Activated T-cell treated with anti-CD3 and anti-CD28 coated beads, Interleukin-2, amount 50 U/mL, for 4 hours (primary cell): ENCODE data around the gene CORO7. TPM values are rescaled to one million over a fixed set of nuclear protein-coding genes. Genes with fewer than 3 reads are reported as not detected.
"Not testable (repeated sequence)": the region's sequence is repeated elsewhere in the genome, so short reads cannot be mapped to it uniquely, and the experiment has no call there.

Source experiments
- ATAC-seq, 2 donors: fragments of 200-7000 bp; cut with Tn5 transposase; one replicate each; pipeline ENCODE4 v1.10.0; 2021
- DNase-seq: peaks from one replicate; pipeline ENCODE4 v3.0.0-alpha.2; 2020
- H3K27me3 Mint-ChIP-seq: one replicate; pipeline ENCODE4 v1.8.0; 2021; ENCODE audit warnings: low read depth, mixed read lengths
- H3K36me3 Mint-ChIP-seq: one replicate; pipeline ENCODE4 v1.8.0; 2022; ENCODE audit warnings: mixed read lengths; ENCODE audit not compliant: insufficient read depth
- H3K4me1 Mint-ChIP-seq: one replicate; pipeline ENCODE4 v1.8.0; 2021; ENCODE audit warnings: low read depth, mixed read lengths
- H3K4me3 Mint-ChIP-seq: one replicate; pipeline ENCODE4 v1.8.0; 2021; ENCODE audit warnings: mild to moderate bottlenecking, moderate library complexity, mixed read lengths
- H3K9me3 Mint-ChIP-seq: one replicate; pipeline ENCODE4 v1.8.0; 2021; ENCODE audit warnings: mixed read lengths
- total RNA-seq, 3 donors: library from RNA; stranded (reverse); gene quantifications; one replicate each; pipeline ENCODE4 v1.2.1, GENCODE V29; 2021

Gene CORO7
- total RNA-seq, 3 donors from 2014 or later: 75.8 to 79.9 (median 76.4) TPM

DNA sequence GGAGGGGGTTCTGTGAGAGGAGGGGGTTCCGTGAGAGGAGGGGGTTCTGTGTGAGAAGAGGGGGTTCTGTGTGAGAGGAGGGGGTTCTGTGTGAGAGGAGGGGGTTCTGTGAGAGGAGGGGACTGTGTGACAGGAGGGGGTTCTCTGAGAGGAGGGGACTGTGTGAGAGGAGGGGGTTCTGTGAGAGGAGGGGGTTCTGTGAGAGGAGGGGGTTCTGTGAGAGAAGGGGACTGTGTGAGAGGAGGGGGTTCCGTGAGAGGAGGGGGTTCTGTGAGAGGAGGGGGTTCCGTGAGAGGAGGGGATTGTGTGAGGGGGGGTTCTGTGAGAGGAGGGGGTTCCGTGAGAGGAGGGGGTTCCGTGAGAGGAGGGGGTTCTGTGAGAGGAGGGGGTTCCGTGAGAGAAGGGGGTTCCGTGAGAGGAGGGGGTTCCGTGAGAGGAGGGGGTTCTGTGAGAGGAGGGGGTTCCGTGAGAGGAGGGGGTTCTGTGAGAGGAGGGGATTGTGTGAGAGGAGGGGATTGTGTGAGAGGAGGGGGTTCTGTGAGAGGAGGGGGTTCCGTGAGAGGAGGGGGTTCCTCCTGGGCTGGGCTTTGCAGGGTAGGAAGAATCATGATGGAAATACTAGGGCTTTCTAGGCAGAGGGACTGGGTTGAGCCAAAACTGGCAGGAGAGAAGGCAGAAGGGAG is 72.0 kb downstream of the CORO7 start:
- H3K9me3 Mint-ChIP-seq, H3K36me3 Mint-ChIP-seq, H3K4me3 Mint-ChIP-seq, H3K27me3 Mint-ChIP-seq, ATAC-seq, DNase-seq: not testable (repeated sequence)
- peaks cover 13% of the 10 kb centered on the region for H3K4me1 Mint-ChIP-seq

DNA sequence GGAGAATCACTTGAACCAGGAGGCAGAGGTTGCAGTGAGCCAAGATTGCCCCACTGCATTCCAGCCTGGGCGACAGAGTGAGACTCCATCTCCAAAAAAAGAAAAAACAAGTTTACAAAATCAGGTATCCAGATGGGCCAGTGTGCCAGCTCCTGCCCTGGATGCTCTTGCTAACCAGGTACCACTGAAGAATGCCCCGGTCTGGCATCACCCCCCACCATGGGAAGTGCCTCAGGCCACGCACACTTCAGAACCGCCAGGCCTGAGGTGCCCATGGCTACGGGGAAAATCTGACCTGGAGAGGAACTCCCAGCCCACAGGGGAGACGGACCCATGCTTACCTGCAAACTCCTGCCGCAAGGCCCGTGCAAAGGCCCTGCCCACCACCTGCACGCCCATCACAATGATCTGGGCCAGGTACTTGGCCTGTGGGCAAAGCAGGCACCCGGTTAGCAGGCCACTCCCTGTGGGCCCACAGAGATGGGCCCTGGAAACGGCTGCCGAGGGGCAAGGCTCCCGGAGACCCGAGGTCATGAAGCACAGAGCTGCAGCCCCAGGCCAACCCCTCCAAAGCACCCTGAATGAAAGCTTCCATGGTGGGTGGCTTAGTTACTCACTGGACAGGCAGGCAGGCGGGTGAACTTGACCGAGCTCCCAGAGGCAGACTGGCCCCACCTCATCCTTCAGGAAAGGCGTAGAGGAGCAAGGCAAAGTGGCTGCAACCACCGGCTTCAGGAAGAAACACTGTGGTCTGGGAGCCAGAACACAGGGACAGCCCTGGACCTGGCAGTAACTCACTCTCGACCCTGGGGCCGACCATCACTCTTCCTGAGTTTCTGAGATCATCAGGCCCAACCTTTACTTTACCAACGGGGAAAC is 73.3 kb downstream of the CORO7 start:
- ATAC-seq: no peak
- no peaks in the 10 kb centered on the region for H3K9me3 Mint-ChIP-seq
- peaks cover 9% of the 10 kb centered on the region for H3K4me1 Mint-ChIP-seq
- peaks cover under 1% of the 10 kb centered on the region for H3K36me3 Mint-ChIP-seq
- H3K27me3 Mint-ChIP-seq: no peaks in the 10 kb centered on the region
- H3K4me3 Mint-ChIP-seq: no peak overlapping the region
- no peak for DNase-seq

DNA sequence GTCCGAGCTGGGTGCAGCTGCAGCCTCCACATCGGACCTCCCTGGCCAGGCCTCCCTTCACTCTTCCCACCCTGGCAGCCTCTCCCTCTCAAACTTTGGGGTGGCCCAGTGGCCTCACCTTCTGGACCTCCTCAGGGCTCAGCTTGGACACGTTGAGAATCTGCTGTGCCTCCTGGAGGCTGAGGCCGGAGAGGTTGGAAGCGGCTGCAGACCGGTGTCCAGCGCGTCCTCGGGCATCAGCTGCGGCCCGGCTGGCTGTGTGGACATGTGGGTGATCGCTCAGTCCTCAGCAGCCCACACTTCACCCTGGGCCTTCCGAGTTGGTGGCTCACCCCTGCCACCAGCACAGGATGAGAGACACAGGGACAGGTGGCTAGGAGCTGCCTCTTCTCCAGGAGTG is 75.1 kb downstream of the CORO7 start:
- no peaks in the 10 kb centered on the region for H3K36me3 Mint-ChIP-seq
- ATAC-seq: no peak
- DNase-seq: no peak
- H3K27me3 Mint-ChIP-seq: no peaks in the 10 kb centered on the region
- no peak overlapping the region for H3K4me3 Mint-ChIP-seq
- H3K9me3 Mint-ChIP-seq: no peaks in the 10 kb centered on the region
- peaks cover 4% of the 10 kb centered on the region for H3K4me1 Mint-ChIP-seq

DNA sequence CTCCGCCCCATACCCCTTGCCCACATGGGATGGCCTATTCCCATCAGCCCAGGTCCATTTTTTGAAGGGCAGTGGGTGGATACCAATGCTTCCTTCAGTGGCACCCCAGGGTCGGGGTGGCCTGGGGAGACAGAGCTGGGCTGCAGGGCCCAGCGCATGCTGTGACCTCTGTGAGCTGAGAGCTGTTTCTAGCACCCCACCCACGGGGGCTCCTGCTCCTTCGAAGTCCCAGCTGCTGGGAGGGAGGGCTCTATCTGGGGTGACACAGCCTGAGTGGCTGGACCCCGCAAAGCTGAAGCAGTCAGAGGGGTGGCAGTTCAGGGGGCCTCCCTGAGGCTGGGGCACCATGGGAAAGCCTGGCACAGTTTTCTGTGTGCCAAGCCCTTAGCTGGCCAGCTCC is 76.0 kb downstream of the CORO7 start:
- Mint-ChIP-seq H3K4me1 (peaks cover 4% of the 10 kb centered on the region), H3K4me3 (no peak overlapping the region), H3K27me3 (no peaks in the 10 kb centered on the region), H3K36me3 (no peaks in the 10 kb centered on the region), H3K9me3 (no peaks in the 10 kb centered on the region)
- DNase-seq: no peak
- ATAC-seq: no peak

DNA sequence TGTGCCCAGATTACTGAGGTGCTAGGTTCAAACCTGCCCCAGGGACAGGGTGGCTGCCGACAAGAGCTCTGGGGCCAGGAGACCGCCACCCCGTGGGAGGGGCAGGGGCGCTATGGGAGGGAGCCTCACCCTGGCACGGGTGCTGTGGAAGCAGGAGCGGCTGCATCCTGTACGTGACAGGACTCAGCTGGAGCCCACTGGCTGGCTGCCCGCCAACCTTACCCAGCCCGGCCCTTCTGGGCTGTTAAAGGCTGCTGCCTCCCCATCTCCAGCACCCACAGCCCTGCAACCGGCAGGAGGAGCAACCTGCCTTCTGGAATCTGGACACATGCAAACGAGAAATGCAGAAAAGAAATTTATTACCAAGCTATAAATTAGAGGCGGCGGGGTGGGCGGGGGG is 76.5 kb downstream of the CORO7 start:
- no peak for DNase-seq
- Mint-ChIP-seq H3K4me3 (no peak overlapping the region), H3K27me3 (no peaks in the 10 kb centered on the region), H3K4me1 (peaks cover 2% of the 10 kb centered on the region), H3K9me3 (no peaks in the 10 kb centered on the region), H3K36me3 (no peaks in the 10 kb centered on the region)
- ATAC-seq: no peak

DNA sequence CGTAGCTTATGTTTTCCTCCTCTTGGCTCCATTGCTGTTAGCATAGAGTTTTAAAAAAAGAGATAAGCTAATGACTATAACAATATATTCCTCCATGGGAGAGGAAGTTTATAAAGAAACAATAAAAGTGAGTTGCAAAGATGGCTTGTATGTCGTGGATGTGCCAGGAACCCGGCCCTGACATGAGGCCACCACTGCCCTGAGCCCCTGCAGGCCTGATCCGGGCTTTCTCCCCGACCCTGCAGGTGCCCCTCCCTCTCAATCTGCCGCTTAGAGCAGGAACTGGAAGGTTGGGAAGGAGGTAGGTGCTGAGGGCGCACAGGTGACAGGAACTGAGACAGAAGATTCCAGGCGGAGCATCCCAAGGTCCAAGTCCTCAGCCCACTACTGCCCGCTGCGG is 76.9 kb downstream of the CORO7 start:
- H3K4me3 Mint-ChIP-seq: no peak overlapping the region
- ATAC-seq: no peak
- no peak for DNase-seq
- H3K36me3 Mint-ChIP-seq: no peaks in the 10 kb centered on the region
- H3K4me1 Mint-ChIP-seq: no peaks in the 10 kb centered on the region
- no peaks in the 10 kb centered on the region for H3K9me3 Mint-ChIP-seq
- no peaks in the 10 kb centered on the region for H3K27me3 Mint-ChIP-seq

DNA sequence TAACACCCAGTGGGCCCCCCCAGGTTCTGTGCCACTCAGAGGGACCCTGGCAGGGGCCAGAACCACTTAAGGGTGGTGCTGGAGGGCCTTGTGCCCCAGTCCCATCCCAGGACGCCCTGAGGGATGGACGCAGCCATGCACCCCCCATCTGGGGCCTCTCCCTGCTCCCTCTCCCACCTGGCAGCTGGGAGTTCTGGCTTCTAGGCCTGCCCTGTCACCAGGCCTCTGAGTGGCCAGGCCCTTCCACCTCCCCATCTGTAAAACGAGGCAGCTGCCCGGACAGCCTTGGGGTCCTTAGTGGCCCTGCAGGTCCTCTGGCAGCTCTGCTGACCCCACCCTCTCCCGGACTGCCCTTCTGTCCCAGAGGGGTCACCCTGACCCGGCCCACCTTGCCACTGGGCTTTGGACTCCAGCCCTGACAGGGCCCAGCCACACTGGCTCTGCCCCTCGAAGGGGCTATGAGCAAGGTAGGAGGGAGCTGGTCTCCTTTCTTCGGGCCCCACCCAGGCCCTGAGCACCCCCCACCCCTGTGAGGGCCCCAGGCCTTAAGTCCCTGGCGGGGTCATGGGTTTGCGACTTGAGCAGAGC is 77.6 kb downstream of the CORO7 start:
- Mint-ChIP-seq H3K36me3 (no peaks in the 10 kb centered on the region), H3K4me3 (no peak overlapping the region), H3K9me3 (no peaks in the 10 kb centered on the region), H3K4me1 (no peaks in the 10 kb centered on the region), H3K27me3 (no peaks in the 10 kb centered on the region)
- ATAC-seq (no peak), DNase-seq (no peak)

DNA sequence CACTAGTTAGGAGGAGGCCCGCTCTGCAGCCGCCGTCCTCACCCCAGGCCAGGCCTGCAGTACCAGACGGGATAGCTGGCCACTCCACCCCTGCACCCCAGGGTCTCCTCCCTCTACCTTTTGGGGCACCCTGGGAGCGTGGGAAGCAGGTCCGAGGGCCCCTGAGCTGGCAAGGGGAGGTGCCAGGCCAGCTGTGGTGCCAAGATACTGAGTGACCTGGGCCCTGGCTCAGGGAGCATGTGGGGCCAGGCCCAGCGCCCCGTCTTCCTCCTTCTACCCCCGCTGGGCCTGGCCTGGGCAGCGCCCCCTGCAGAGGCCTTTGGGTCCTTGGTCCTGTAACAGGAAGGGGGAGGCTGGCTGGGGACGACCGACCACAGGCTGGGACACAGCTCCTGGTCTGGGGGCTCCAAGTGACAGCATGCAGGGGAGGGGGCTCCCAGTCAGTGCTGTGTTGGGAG is 78.2 kb downstream of the CORO7 start:
- Mint-ChIP-seq H3K4me1 (no peaks in the 10 kb centered on the region), H3K36me3 (no peaks in the 10 kb centered on the region), H3K4me3 (no peak overlapping the region), H3K9me3 (no peaks in the 10 kb centered on the region), H3K27me3 (no peaks in the 10 kb centered on the region)
- ATAC-seq: no peak
- DNase-seq: no peak

DNA sequence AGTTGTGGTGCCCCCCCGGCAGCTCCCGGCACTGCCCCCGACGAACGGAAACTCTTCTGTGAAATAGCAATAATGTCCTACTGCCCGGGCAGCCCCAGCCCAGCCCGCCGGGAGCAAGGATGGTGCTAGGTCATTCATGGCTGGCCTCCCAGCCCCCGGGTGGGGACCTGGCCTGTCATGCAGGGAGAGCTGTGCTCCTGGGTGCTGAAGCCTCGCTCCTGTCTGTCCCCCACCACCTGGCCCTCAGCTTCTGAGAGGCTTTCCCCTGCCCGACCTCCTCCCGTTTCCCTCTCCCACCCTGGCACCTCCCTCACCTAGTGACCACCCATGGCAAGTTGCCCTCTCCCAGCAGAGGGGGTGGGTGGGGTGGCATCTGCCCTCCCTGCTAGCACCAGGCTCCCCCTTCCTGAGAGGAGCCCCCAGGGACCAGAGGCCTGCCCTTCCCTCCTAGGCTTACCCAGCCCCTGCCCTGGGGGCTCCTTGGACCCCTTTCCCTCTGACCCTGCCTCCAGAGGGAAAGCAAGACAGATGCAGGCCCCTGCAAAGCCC is 78.8 kb downstream of the CORO7 start:
- H3K4me1 Mint-ChIP-seq: no peaks in the 10 kb centered on the region
- DNase-seq (no peak), ATAC-seq (no peak)
- H3K36me3 Mint-ChIP-seq: no peaks in the 10 kb centered on the region
- no peak overlapping the region for H3K4me3 Mint-ChIP-seq
- H3K9me3 Mint-ChIP-seq: no peaks in the 10 kb centered on the region
- H3K27me3 Mint-ChIP-seq: no peaks in the 10 kb centered on the region

DNA sequence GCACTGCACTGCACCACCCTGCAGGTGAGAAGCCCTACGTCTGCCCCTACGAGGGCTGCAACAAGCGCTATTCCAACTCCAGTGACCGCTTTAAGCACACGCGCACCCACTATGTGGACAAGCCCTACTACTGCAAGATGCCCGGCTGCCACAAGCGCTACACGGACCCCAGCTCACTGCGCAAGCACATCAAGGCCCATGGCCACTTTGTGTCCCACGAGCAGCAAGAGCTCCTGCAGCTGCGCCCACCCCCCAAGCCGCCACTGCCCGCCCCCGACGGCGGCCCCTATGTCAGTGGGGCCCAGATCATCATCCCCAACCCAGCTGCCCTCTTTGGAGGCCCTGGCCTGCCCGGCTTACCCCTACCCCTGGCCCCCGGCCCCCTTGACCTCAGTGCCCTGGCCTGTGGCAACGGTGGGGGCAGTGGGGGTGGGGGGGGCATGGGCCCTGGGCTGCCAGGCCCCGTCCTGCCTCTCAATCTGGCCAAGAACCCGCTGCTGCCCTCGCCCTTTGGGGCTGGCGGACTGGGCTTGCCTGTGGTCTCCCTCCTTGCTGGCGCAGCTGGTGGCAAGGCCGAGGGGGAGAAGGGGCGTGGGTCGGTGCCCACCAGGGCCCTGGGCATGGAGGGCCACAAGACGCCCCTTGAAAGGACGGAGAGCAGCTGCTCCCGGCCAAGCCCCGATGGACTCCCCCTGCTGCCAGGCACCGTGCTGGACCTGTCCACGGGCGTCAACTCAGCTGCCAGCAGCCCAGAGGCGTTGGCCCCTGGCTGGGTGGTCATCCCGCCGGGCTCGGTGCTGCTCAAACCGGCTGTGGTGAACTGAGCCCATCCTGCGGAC is 79.5 kb downstream of the CORO7 start:
- Mint-ChIP-seq H3K27me3 (no peaks in the 10 kb centered on the region), H3K4me1 (no peaks in the 10 kb centered on the region), H3K4me3 (no peak overlapping the region), H3K36me3 (no peaks in the 10 kb centered on the region), H3K9me3 (no peaks in the 10 kb centered on the region)
- no peak for ATAC-seq
- no peak for DNase-seq

DNA sequence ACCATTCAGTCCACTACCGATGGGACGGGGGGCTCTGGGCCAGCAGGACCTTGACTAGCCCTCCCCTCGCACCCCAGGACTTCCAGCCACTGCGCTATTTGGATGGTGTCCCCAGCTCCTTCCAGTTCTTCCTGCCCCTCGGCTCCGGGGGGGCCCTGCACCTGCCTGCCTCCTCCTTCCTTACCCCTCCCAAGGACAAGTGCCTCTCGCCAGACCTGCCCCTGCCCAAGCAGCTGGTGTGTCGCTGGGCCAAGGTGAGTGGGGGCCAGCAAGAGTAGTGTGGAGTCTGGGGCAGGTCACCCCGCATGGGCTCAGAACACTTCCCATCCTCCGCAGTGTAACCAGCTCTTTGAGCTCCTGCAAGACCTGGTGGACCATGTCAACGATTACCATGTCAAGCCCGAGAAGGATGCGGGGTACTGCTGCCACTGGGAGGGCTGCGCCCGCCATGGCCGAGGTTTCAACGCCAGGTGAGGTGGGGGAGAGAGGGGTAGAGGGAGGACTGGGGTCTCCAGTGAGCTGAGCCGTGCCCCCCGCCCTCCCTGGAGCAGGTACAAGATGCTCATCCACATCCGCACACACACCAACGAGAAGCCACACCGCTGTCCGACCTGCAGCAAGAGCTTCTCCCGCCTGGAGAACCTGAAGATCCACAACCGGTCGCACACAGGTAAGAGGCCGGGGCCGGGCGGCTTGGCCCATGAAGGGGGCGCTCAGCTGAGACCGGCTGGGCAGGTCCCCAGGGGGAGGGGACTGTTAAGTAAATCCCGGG is 81.5 kb downstream of the CORO7 start:
- H3K27me3 Mint-ChIP-seq: no peaks in the 10 kb centered on the region
- ATAC-seq (no peak), DNase-seq (no peak)
- no peak overlapping the region for H3K4me3 Mint-ChIP-seq
- no peaks in the 10 kb centered on the region for H3K9me3 Mint-ChIP-seq
- H3K36me3 Mint-ChIP-seq: no peaks in the 10 kb centered on the region
- H3K4me1 Mint-ChIP-seq: no peaks in the 10 kb centered on the region

DNA sequence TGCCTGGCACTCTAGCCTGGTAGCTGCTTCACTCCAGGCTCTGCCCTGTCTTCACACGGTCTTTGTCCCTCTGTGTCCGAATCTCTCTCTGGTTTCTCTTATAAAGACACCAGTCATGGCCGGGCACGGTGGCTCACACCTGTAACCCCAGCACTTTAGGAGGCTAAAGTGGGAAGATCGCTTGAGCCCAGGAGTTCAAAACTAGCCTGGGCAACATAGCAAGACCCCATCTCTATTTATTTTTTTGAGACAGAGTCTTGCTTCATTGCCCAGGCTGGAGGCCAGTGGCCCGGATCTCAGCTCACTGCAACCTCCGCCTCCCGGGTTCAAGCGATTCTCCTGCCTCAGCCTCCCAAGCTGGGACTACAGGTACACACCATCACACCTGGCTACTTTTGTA is 82.7 kb downstream of the CORO7 start:
- not testable (repeated sequence) for H3K36me3 Mint-ChIP-seq, DNase-seq, ATAC-seq, H3K9me3 Mint-ChIP-seq, H3K4me1 Mint-ChIP-seq, H3K4me3 Mint-ChIP-seq, H3K27me3 Mint-ChIP-seq

DNA sequence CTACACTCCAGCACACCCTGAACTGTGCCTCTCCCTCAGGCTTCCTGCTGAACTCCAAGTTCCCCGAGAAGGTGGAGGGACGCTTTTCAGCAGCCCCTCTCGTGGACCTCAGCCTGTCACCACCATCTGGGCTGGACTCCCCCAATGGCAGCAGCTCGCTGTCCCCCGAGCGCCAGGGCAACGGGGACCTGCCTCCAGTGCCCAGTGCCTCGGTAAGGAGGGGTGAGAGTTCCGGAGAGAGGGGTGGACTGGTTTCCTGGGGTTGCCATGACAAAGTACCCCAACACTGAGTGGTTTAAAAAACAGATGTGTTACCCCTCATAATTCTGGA is 83.1 kb downstream of the CORO7 start:
- H3K4me3 Mint-ChIP-seq: no peak overlapping the region
- H3K27me3 Mint-ChIP-seq: no peaks in the 10 kb centered on the region
- no peak for ATAC-seq
- H3K9me3 Mint-ChIP-seq: no peaks in the 10 kb centered on the region
- DNase-seq: no peak
- peaks cover 2% of the 10 kb centered on the region for H3K4me1 Mint-ChIP-seq
- no peaks in the 10 kb centered on the region for H3K36me3 Mint-ChIP-seq
